ENCODE data around the gene OR1A1. TPM values are rescaled to one million over a fixed set of nuclear protein-coding genes. Genes with fewer than 3 reads are reported as not detected.
"Not testable (repeated sequence)": the region's sequence is repeated elsewhere in the genome, so short reads cannot be mapped to it uniquely, and the experiment has no call there.

OR1A1 gene, protein sequence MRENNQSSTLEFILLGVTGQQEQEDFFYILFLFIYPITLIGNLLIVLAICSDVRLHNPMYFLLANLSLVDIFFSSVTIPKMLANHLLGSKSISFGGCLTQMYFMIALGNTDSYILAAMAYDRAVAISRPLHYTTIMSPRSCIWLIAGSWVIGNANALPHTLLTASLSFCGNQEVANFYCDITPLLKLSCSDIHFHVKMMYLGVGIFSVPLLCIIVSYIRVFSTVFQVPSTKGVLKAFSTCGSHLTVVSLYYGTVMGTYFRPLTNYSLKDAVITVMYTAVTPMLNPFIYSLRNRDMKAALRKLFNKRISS
- not detected for total RNA-seq
- long read RNA-seq: 0 reads

DNA sequence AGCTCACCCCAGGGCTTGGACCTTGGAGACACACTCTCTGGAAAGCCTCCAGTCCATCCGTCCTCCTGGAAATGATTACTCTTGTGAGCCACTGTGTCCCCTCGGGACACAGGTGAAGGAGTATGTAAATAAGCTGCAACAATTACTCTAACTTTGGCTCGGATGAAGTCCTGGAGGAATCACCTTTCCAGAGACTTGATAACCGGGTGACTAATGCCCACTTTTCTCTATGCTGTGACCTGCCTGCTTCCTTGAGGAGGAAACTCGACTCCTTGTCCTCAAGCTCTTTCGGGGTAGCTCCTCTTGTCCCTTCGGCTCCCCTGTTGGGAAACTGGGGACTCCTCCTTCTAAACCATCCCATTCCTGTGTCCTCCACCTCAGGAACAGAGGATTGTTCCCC is at the start of gene OR1A1:
OR1A1 (plus strand) TSS at position 301 of the 400 bp plus-strand sequence. CDS start 7,954 bp downstream, outside the sequence.
- DNase-seq (ENCODE audit: low spot score): no peak

DNA sequence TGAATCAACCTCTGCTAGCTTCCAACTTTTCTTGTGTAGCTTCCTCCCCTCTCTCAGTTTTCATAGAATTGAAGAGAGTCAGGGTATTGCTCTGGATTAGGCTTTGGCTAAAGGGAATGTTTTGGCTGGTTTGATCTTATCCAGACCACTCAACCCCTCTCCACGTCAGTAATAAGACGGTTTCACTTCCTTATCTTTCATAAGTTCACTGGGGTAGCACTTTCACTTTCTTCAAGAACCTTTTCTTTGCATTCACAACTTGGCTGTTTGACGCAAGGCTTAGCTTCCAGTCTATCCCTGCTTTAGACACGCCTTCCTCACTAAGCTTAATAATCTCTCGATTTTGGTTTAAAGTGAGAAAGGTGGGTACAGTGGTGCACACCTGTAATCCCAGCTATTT is 39.9 kb upstream of the OR1A1 start:
- DNase-seq (ENCODE audit: low spot score): no peak

DNA sequence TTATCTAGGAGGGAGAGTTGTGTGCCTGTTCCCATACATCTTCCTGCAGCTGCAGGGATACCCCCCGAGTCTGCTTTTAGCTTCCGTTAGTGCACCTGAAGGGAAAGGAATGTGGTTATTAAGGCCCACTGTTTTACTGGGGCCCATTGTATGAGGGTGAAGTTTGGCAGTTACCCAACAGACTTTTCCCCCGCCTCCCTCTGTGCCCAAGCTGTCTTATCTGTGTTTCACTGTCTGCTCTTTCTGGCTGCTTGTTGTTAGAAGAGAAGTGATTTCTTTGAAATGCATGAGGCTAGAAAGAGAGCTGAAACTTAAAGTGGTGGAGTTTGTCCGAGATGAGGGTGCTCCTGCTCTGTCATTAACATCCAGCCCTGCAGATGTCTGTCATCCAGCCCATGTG is 17.5 kb upstream of the OR1A1 start:
- DNase-seq (ENCODE audit: low spot score): no peak

DNA sequence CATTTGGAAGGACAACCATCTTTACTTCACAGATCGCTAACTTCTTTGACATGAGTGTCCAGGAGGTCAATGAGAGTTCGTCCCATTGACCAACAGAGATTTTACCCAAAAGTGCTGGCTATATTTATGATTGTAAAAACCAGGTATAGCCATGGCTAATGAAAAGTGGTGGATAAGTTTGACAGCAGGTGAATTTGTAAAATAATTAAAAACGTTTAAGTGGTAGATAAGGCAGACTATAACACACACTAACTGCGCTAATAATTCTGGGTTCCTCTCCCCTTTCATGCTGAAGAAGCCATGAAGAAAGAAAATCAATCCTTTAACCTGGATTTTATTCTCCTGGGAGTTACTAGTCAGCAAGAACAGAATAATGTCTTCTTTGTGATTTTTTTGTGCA is 10.2 kb upstream of the OR1A1 start, which contains the start of gene OR1A2:
OR1A2 (plus strand) TSS at position 301 of the 400 bp plus-strand sequence; CDS start at position 301, 0 bp downstream.
- DNase-seq (ENCODE audit: low spot score): no peak

DNA sequence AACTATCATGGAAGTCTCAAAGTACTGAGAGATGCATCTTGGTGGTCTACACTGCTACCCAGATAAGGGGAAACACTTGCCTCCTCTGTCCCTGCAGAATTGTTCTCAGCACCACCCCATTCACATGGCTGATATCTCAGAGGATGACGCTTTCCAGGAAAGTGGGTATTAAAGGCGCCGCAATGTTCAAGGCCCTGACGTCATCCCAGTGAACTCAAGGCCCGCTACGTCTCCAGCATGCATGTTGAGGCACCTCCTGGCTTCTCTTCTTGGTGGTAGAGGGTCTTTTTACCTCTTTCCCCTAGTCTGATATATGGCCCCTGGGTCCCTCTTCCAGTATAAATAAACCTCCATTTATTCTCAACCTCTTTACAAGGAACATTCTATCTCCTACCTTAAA is 1.0 kb downstream of the OR1A1 start:
- no peak for DNase-seq (ENCODE audit: low spot score)

DNA sequence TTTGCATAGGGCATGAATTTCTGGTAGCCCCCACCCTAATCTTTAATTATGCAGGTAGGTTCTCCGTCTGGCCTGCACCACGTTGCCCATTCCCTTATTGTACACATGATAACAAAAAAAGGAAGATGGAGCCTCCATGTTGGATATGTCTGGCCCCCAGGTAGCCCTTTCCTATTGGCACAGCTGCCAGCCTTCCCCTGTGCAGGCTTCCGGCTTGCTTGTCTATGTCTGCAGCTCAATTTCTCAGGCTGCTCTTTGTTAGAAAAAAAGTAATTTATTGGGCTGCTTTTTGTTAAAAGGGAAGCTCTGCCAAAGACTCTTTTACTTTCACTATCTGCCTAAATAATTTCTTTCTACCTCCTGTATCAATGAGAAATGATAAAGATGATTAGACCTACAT is 5.5 kb downstream of the OR1A1 start:
- DNase-seq (ENCODE audit: low spot score): no peak

DNA sequence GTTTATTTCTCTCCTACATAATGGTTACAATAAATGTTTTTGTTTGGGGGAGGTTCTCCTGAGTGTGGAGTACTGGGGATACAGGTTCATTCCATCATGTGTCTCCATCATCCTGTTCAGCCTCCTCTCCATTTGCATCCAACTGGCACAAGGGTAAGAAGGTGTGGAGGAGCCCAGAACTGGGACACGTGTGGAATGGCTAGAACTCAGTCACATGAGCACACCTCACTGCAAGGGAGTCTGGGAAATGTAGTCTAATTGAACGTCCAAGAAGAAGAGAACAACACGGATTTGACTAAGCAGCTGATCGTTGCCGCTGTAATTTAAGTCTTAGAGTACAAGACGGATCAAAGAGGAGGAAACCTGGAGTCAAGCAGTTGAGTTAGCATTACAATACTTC is 6.1 kb downstream of the OR1A1 start:
- DNase-seq (ENCODE audit: low spot score): no peak

DNA sequence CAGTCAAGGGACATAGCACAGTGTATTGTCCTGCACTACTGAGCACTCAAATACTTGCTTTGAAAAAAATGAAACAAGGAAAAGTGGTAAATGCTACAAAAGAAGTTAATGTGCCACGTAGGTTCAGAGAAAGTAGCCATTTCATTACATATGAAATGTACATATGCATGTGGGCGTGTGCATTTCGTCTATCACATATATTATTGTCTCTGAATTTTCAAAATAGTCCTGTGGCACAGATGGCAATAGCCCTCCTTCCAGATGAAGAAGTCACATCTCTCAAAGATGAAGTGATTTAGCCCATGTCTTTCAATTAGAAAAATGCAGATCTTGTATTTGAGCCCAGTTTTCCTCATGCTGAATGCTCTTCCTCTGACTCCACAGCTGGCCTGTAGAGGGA is 12.5 kb downstream of the OR1A1 start:
- not testable (repeated sequence) for DNase-seq (ENCODE audit: low spot score)

DNA sequence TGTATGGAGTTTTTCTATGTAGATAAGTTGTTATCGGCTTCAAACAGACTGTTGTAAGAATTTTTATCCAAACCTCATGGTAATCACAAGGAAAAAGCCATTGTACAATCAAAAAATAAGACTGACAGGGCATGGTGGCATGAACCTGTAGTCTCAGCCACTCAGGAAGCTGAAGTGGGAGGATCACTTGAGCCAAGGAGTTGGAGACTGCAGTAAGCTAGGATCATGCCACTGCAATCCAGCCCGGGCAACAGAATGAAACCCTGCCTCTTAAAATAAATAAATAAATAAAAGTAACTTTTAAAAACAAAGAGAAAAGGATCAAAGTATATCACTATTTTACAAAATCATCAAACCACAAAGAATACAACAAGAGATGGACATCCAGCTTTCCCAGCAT is 14.4 kb downstream of the OR1A1 start:
- DNase-seq (ENCODE audit: low spot score): no peak

DNA sequence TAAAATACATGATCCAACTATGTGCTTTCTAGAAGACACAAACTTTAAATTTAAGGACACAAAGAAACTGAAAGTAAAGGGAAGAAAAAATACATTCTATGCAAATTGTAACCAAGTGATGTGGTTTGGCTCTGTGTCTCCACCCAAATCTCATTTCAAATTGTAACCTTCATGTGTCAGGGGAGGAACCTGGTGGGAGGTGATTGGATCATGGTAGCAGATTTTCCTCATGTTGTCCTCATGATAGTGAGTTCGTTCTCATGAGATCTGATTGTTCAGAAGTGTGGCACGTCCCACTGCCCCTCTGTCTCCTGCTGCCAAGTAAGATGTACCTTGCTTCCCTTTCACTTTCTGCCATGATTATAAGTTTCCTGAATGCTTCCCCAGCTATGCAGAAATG is 15.0 kb downstream of the OR1A1 start:
- DNase-seq (ENCODE audit: low spot score): no peak

DNA sequence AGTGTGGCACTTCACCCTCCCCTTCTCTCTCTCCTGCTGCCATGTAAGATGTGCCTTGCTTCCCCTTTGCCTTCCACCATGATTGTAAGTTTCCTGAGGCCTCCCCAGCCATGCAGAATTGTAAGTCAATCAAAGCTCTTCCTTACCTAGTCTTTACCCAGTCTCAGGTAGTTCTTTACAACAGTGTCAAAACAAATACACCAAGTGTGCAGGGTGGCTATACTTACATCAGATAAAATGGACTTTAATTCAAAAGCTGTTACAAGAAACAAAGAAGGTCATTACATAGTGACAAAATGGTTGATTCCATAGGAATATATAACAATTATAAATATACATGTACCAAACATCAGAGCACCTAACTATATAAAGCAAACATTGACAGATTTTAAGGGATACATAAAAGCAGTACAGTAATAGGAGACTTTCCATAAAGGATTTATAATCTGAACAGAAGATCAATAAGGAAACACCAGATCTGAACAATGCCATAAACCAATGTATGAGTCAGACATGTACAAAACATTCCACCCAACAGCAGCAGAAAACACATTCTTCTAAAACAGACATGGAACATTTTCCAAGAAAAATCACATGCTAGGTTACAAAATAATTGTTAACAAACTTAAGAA is 17.4 kb downstream of the OR1A1 start:
- DNase-seq (ENCODE audit: low spot score): not testable (repeated sequence)

DNA sequence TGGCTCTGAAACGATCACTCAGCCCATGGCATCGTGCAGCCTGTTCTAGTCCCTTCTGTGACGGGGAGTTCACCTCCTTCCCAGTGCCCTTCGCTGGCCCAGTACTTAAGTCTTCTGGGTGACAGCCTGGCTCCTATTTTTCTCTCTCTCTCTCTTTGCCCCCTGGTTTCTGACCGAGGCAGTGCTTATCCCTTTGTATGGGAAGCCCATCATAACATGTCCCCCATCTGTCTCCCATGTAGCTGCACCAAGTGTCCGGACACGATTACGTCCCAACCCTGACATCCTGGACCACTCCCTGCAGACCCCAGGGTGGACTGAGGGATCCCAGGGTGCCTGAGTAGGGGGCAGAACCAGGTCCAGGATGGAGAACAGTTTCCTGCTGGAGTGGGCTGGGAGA is 24.8 kb downstream of the OR1A1 start:
- DNase-seq (ENCODE audit: low spot score): not testable (repeated sequence)

DNA sequence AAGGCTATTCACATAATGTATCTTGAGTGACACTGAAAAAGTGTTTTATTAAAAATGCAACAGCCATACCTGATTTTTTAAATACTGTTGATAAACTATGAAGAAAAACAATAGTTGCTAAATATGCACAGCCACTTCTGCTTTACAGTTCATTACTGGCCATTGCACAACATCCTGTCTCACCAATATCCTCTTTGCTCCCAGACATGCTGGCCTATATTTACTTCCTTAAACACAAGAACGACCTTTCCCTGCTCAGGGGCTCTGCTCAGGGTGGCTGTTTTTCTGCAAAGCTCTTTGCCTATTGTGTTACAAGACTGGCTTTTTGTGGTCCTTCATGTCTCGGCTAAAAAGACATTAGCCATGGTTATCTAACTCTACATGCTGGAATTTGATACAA is 31.2 kb downstream of the OR1A1 start:
- DNase-seq (ENCODE audit: low spot score): not testable (repeated sequence)

DNA sequence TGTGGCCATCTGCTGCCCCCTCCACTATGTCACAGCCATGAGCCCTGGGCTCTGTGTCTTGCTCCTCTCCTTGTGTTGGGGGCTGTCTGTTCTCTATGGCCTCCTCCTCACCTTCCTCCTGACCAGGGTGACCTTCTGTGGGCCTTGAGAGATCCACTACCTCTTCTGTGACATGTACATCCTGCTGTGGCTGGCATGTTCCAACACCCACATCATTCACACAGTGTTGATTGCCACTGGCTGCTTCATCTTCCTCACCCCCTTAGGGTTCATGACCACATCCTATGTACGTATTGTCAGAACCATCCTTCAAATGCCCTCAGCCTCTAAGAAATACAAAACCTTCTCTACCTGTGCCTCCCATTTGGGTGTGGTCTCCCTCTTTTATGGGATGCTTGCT is 33.6 kb downstream of the OR1A1 start:
- not testable (repeated sequence) for DNase-seq (ENCODE audit: low spot score)

DNA sequence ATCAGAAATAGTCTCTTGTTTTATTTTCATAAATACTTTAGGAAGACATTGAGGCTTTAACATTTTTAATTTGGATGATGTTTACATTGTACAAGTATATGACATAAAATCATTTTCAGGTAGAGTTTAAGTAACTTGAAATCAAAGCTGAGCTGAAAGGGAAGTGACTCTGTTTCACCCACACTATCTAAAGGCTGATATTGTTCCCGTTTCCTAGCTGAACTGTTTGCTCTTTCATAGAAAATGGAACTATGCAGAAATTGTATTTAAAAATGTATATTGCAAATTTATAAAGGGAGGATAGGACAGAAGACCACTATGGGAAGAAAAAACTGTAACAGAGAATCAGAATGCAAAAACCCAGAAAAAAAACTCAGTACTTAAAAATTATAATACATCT is 37.4 kb downstream of the OR1A1 start:
- DNase-seq (ENCODE audit: low spot score): not testable (repeated sequence)

DNA sequence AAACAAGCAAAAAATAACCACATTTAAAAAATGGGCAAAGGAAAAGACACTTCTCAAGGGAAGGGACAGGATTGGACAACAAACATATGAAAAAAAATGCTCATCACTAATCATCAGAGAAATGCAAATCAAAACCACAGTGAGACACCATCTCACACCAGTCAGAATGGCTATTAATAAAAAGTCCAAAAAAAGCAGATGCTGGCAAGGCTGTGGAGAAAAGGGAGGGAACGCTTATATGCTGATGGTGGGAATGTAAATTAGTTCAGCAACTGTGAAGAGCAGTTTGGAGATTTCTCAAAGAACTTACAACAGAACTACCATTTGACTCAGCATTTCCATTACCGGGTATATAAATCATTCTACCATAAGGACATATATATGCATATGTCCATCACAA is 41.5 kb downstream of the OR1A1 start:
- not testable (repeated sequence) for DNase-seq (ENCODE audit: low spot score)

DNA sequence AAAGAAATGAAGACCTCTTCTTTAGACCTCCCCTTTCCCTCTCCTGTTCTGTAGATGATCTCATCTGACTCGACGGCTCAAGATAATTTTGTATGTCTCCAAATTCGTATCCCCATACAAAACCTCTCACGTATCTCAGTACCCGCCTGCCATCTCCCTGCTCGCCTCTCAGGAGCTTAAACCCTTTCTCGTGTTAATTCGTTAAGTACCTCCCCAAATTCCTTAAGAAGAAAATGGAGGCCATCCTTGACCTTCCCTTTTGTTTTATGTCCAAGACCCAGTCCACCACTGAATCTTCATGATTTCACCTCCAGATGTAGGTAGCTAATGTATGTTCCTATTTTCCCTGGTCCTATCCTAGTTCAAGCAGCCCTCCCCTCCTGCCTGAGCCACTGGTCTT is 49.1 kb downstream of the OR1A1 start:
- no peak for DNase-seq (ENCODE audit: low spot score)

DNA sequence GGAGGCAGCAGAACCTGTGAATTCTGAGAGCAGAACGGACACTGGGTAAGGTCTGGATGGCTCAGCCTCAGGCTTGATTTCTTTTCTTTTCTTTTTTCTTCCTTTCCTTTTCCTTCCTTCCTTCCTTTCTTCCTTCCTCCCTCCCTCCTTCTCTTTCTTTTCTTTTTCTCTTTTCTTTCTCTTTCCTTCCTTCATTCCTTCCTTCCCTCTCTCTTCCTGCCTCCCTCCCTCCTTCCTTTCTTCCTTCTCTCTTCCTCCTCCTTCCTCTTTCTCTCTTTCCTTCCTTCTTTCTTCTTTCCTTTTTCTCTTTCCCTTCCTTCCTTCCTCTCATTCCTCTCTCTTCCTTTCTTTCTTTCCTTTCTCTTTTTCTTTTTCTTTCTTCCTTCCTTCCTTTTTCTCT is 52.7 kb downstream of the OR1A1 start:
- DNase-seq (ENCODE audit: low spot score): no peak

DNA sequence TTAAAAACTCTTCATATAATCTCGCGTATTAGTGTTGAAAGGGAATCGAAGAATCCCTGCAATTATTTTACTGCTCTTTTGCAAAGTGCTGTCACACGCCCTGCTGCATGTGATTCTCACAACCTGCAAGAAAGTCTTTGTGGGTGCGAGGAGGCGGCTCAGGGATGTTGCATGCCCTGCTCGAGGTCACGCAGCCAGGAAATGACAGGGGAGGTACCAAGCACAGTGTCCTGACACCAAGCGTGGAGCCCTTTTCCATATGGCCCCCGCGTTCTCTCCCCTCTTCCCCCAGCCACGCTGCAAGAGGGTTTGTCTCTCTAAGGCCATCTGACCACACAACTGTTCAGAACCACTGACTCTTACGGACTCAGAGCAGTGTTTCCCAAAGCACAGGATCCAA is 53.1 kb downstream of the OR1A1 start:
- no peak for DNase-seq (ENCODE audit: low spot score)
